Osteoblast (primary cell): ENCODE data around the gene MTMR12. TPM values are rescaled to one million over a fixed set of nuclear protein-coding genes. Genes with fewer than 3 reads are reported as not detected.

Experiments
- DNase-seq: peaks from one replicate; pipeline ENCODE4 v3.0.0; 2011; ENCODE audit warnings: low spot score, mixed read lengths; ENCODE audit not compliant: insufficient read length; ENCODE audit errors: missing footprints
- H2AFZ ChIP-seq: 2 replicates; pipeline ENCODE4 v1.6.0; 2011; ENCODE audit warnings: mild to moderate bottlenecking, low read length
- H3K27ac ChIP-seq: 2 replicates; pipeline ENCODE4 v1.5.1; 2011; ENCODE audit warnings: mild to moderate bottlenecking, low read depth, low read length, moderate library complexity
- H3K27me3 ChIP-seq: 2 replicates; pipeline ENCODE4 v1.6.0; 2012; ENCODE audit warnings: mild to moderate bottlenecking, control low read depth, inconsistent platforms, low read length, moderate library complexity; ENCODE audit not compliant: insufficient read depth
- H3K36me3 ChIP-seq: 2 replicates; pipeline ENCODE4 v1.5.1; 2011; ENCODE audit warnings: mild to moderate bottlenecking, low read length, control low read depth, moderate library complexity; ENCODE audit not compliant: insufficient read depth
- H3K4me1 ChIP-seq: 2 replicates; pipeline ENCODE4 v1.5.1; 2011; ENCODE audit warnings: mild to moderate bottlenecking, low read length, control low read depth, moderate library complexity; ENCODE audit not compliant: insufficient read depth
- H3K4me2 ChIP-seq: 2 replicates; pipeline ENCODE4 v1.6.0; 2011; ENCODE audit warnings: mild to moderate bottlenecking, low read length; ENCODE audit not compliant: insufficient read depth
- H3K4me3 ChIP-seq: fragments of 200-600 bp; sonication (generic); 3 replicates; pipeline ENCODE4 v1.5.1; 2012; ENCODE audit warnings: mild to moderate bottlenecking, low read length, inconsistent platforms; ENCODE audit not compliant: insufficient read depth
- H3K79me2 ChIP-seq: 2 replicates; pipeline ENCODE4 v1.6.0; 2012; ENCODE audit warnings: mild to moderate bottlenecking, low read length, control low read depth, inconsistent platforms; ENCODE audit not compliant: insufficient read depth
- H3K9me3 ChIP-seq: 2 replicates; pipeline ENCODE4 v1.5.1; 2011; ENCODE audit warnings: low read depth, low read length, control low read depth
- H4K20me1 ChIP-seq: 2 replicates; pipeline ENCODE4 v1.6.0; 2012; ENCODE audit warnings: mild to moderate bottlenecking, low read length, control low read depth; ENCODE audit not compliant: insufficient read depth
- total RNA-seq: library from RNA; depleted of rRNA; stranded (reverse); fragments of >200 nt; gene quantifications from 2 replicates; pipeline ENCODE4 v1.2.3, GENCODE V29; 2012
- TF ChIP-seq, protein P1 (sequence below): IDR thresholded peaks from 2 replicates; pipeline ENCODE4 v1.5.1; 2011; ENCODE audit warnings: mild to moderate bottlenecking, low read depth, low read length, moderate library complexity; ENCODE audit errors: extremely low read depth

MTMR12 gene
- total RNA-seq, 1 donor, result 20.6 TPM

DNA sequence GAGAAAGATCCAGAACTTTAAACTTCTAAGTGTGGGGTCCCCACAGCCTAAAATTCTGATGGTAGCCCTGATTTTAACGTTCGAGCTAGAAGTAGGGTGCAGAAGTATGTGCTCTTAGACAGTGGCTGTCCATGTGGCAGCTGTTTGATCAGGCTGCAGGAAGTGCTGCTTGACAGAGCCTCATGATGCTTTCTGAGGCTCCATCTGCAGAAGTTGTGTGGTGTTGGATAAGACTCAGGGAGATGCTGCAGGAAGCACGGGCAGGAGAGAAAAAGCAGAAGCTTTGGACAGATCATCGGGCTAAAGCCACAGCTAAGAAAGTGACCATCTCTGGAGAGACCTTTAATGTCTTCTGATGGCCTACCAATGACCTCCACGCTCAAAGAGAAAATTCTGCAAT, 8.1 kb downstream of the MTMR12 start:
- H4K20me1 ChIP-seq, result peaks cover 13% of the 10 kb centered on the region
- no peak overlapping the region for H2AFZ ChIP-seq
- H3K79me2 ChIP-seq, result peaks cover 94% of the 10 kb centered on the region
- H3K36me3 ChIP-seq, result no peaks in the 10 kb centered on the region
- no peak overlapping the region for H3K4me2 ChIP-seq
- H3K27me3 ChIP-seq, result no peaks in the 10 kb centered on the region
- TF ChIP-seq, protein P1, sequence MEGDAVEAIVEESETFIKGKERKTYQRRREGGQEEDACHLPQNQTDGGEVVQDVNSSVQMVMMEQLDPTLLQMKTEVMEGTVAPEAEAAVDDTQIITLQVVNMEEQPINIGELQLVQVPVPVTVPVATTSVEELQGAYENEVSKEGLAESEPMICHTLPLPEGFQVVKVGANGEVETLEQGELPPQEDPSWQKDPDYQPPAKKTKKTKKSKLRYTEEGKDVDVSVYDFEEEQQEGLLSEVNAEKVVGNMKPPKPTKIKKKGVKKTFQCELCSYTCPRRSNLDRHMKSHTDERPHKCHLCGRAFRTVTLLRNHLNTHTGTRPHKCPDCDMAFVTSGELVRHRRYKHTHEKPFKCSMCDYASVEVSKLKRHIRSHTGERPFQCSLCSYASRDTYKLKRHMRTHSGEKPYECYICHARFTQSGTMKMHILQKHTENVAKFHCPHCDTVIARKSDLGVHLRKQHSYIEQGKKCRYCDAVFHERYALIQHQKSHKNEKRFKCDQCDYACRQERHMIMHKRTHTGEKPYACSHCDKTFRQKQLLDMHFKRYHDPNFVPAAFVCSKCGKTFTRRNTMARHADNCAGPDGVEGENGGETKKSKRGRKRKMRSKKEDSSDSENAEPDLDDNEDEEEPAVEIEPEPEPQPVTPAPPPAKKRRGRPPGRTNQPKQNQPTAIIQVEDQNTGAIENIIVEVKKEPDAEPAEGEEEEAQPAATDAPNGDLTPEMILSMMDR, result no peak
- no peak overlapping the region for H3K27ac ChIP-seq
- peak; percentile 55 for DNase-seq
- no peaks in the 10 kb centered on the region for H3K9me3 ChIP-seq
- no peak overlapping the region for H3K4me3 ChIP-seq
- no peaks in the 10 kb centered on the region for H3K4me1 ChIP-seq

DNA sequence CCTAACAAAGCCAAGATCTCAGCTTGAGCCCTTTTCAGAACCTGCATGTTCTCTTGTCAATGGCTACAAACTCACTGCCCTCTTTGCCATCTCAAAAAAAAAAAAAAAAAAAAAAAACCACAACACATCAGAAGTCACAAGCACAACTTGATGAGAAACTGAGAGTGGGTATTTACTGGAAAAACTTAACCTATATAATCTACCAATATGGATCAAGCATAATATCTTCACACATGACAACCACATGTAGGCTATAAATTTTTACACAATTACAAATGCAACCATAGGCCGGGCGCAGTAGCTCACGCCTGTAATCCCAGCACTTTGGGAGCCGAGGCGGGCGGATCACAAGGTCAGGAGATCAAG, 9.0 kb downstream of the MTMR12 start:
- Histone ChIP-seq H3K27ac (no peak overlapping the region), H3K9me3 (no peaks in the 10 kb centered on the region), H3K27me3 (no peaks in the 10 kb centered on the region), H3K4me1 (no peaks in the 10 kb centered on the region), H3K4me2 (no peak overlapping the region), H3K36me3 (no peaks in the 10 kb centered on the region), H3K79me2 (peaks cover 93% of the 10 kb centered on the region), H4K20me1 (peaks cover 21% of the 10 kb centered on the region), H2AFZ (no peak overlapping the region), H3K4me3 (no peak overlapping the region)
- DNase-seq, result no peak
- TF ChIP-seq, protein P1, result no peak

DNA sequence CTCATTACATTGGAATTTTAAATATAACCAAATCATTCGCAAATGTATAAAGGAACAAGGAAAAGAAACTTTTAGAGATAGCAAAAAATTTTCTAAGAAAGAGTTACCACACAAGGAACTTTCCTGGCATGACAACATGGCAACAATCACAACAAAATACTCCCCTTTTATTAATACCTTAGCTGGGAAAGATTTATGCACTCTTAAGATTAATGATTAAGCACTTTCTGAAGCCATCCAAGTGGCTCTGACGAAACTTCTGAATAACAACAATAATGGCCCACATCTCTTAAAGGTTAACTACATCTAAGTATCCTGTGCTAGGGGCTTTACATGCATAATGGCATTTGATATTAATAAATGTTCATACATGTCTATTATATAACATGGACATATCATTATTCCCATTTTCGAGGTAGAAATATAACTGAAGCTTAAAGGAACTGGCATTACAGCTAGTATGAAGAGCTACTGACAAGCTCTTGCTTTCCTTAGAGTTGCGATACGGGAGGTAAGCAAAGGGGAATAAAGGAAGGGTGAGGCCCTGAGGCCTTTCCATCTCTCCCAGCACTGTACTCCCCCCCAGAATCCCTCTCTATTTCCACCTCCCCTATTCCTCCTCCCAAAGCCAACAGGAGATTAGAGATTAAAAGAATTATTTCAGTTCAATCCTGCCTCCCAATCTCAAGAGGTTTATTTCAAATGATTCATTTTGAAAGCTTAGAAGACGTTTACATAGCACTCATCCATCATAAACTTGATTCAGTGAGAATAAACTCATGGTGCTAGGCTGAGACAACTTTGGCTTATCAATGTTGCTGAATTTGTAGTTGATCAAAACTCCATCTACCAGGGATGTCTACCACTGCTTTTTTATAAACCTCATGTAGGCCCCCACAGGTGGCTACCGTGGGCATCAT, 9.6 kb downstream of the MTMR12 start:
- H2AFZ ChIP-seq, result no peak overlapping the region
- no peak overlapping the region for H3K27ac ChIP-seq
- no peak overlapping the region for H3K4me3 ChIP-seq
- H3K27me3 ChIP-seq, result no peaks in the 10 kb centered on the region
- no peaks in the 10 kb centered on the region for H3K9me3 ChIP-seq
- no peak overlapping the region for H3K4me2 ChIP-seq
- no peaks in the 10 kb centered on the region for H3K36me3 ChIP-seq
- peaks cover 92% of the 10 kb centered on the region for H3K79me2 ChIP-seq
- H4K20me1 ChIP-seq, result peaks cover 23% of the 10 kb centered on the region
- TF ChIP-seq, protein P1, result no peak
- DNase-seq, result peak; percentile 57
- peaks cover 2% of the 10 kb centered on the region for H3K4me1 ChIP-seq

DNA sequence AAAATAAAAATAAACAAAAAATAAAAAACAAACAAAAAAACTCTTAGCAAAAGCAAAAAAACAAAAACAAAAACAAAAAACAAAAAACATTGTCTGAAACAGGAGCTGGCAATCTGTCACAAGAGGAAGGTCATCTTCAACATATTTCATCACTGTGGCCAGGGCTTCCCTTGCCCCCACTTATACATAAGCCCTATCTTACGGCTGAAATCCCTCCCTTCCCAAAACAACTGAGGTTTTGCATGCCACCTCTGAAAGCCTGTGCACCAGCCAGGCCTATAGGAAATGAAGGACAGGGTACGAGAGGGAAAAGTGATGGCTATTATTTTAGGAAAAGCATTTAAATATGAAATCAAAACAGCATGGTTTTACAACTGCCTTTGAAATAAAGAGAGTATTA, 10.8 kb downstream of the MTMR12 start:
- DNase-seq, result no peak
- Histone ChIP-seq H3K79me2 (peaks cover 90% of the 10 kb centered on the region), H4K20me1 (peaks cover 33% of the 10 kb centered on the region)

More for the DNA sequence above, 10.8 kb downstream of the MTMR12 start:
- Histone ChIP-seq H3K4me2 (no peak overlapping the region), H3K27ac (no peak overlapping the region), H3K27me3 (no peaks in the 10 kb centered on the region), H3K4me1 (peaks cover 13% of the 10 kb centered on the region), H3K9me3 (no peaks in the 10 kb centered on the region), H3K36me3 (no peaks in the 10 kb centered on the region), H2AFZ (no peak overlapping the region), H3K4me3 (no peak overlapping the region)
- TF ChIP-seq, protein P1, result no peak
